SIG-M5 (cell line): ENCODE results near the gene RAB4A.

Experiments
- DNase-seq: peaks from one replicate; lab custom pipeline; 2025; lab: John Stamatoyannopoulos, UW

RAB4A gene

GRCh38 chr1:229270547-229271447 is at the start of gene RAB4A:
TSS of gene RAB4A (plus strand) at chr1:229271111. CDS start at chr1:229271340, 229 bp downstream.
- DNase-seq, result no peak

GRCh38 chr1:229222081-229222480 is 48.8 kb upstream of the RAB4A start:
- no peak for DNase-seq

GRCh38 chr1:229223498-229223897 is 47.4 kb upstream of the RAB4A start:
- DNase-seq, result no peak

GRCh38 chr1:229224308-229224707 is 46.6 kb upstream of the RAB4A start:
- no peak for DNase-seq

- DNase-seq, result no peak
Measured at GRCh38 chr1:229225331-229225782, 45.6 kb upstream of the RAB4A start.

GRCh38 chr1:229226796-229227195 is 44.1 kb upstream of the RAB4A start:
- DNase-seq, result no peak

GRCh38 chr1:229227298-229227919 is 43.5 kb upstream of the RAB4A start:
- no peak for DNase-seq

- DNase-seq, result no peak
Measured at GRCh38 chr1:229228522-229228921, 42.4 kb upstream of the RAB4A start.

- DNase-seq, result no peak
Measured at GRCh38 chr1:229229137-229229720, 41.7 kb upstream of the RAB4A start.

- no peak for DNase-seq
Measured at GRCh38 chr1:229229721-229230139, 41.2 kb upstream of the RAB4A start.

- DNase-seq, result no peak
Measured at GRCh38 chr1:229230140-229230892, 40.6 kb upstream of the RAB4A start.

- no peak for DNase-seq
Measured at GRCh38 chr1:229230893-229231753, 39.8 kb upstream of the RAB4A start.

GRCh38 chr1:229231754-229232119 is 39.2 kb upstream of the RAB4A start:
- DNase-seq, result no peak

GRCh38 chr1:229234870-229235472 is 35.9 kb upstream of the RAB4A start:
- no peak for DNase-seq

GRCh38 chr1:229237320-229237719 is 33.6 kb upstream of the RAB4A start:
- no peak for DNase-seq

- DNase-seq, result no peak
Measured at GRCh38 chr1:229238231-229238630, 32.7 kb upstream of the RAB4A start.

- DNase-seq, result no peak
Measured at GRCh38 chr1:229238674-229239415, 32.1 kb upstream of the RAB4A start.

- DNase-seq, result no peak
Measured at GRCh38 chr1:229240532-229240931, 30.4 kb upstream of the RAB4A start.

GRCh38 chr1:229241390-229241789 is 29.5 kb upstream of the RAB4A start:
- no peak for DNase-seq

- no peak for DNase-seq
Measured at GRCh38 chr1:229243638-229244037, 27.3 kb upstream of the RAB4A start.
